IPS-20b (cell line): ENCODE results near the gene ZBTB20.

Experiments
- H3K27ac ChIP-seq: one replicate; pipeline ENCODE4 v1.5.1; 2013; ENCODE audit warnings: low read length
- H3K27me3 ChIP-seq: 2 replicates; pipeline ENCODE4 v1.6.1; 2013; ENCODE audit warnings: mild to moderate bottlenecking, low read length, inconsistent platforms; ENCODE audit not compliant: insufficient read depth
- H3K36me3 ChIP-seq: 2 replicates; pipeline ENCODE4 v1.6.1; 2013; ENCODE audit warnings: low read depth, mild to moderate bottlenecking, inconsistent platforms, low read length, moderate library complexity; ENCODE audit not compliant: insufficient read depth
- H3K4me1 ChIP-seq: 2 replicates; pipeline ENCODE4 v1.6.1; 2013; ENCODE audit warnings: mild to moderate bottlenecking, control low read depth, inconsistent platforms, low read length, moderate library complexity; ENCODE audit not compliant: insufficient read depth
- H3K4me3 ChIP-seq: 2 replicates; pipeline ENCODE4 v1.5.1; 2013; ENCODE audit warnings: mild to moderate bottlenecking, low read length, inconsistent platforms
- H3K9ac ChIP-seq: 2 replicates; pipeline ENCODE4 v1.6.1; 2013; ENCODE audit warnings: low read depth, mild to moderate bottlenecking, inconsistent platforms, low read length, moderate library complexity
- H3K9me3 ChIP-seq: 2 replicates; pipeline ENCODE4 v1.6.1; 2013; ENCODE audit warnings: mild to moderate bottlenecking, low read depth, low read length, inconsistent platforms; ENCODE audit not compliant: insufficient read depth

ZBTB20 gene

DNA sequence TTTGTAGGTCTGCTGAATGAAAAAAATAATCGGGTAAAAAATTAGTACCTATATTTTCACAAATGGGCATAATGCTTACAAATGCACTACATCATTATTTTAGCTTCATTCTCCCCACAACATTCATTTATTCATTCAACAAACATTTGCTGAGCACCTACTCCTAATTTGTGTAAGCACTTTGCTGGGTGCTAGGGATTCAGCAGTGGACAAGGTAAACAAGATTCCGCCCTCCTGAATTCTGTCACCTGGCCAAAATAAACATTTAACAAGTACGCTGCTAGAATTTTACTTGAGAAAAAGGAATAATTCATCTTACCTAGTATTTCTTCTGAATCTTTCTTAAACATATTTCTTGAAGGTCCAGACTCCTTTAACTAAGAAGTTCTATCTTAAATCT is 781.2 kb downstream of the ZBTB20 start:
- no peaks in the 10 kb centered on the region for H3K4me1 ChIP-seq
- H3K27ac ChIP-seq, result no peak overlapping the region
- H3K36me3 ChIP-seq, result no peaks in the 10 kb centered on the region
- H3K27me3 ChIP-seq, result no peaks in the 10 kb centered on the region
- no peaks in the 10 kb centered on the region for H3K9me3 ChIP-seq
- no peak overlapping the region for H3K9ac ChIP-seq
- no peak overlapping the region for H3K4me3 ChIP-seq

GRCh38 chr3:114364806-114365654 is 782.1 kb downstream of the ZBTB20 start:
- no peaks in the 10 kb centered on the region for H3K27me3 ChIP-seq
- no peaks in the 10 kb centered on the region for H3K36me3 ChIP-seq
- H3K9ac ChIP-seq, result no peak overlapping the region
- H3K27ac ChIP-seq, result no peak overlapping the region
- no peak overlapping the region for H3K4me3 ChIP-seq
- no peaks in the 10 kb centered on the region for H3K9me3 ChIP-seq
- no peaks in the 10 kb centered on the region for H3K4me1 ChIP-seq

GRCh38 chr3:114363554-114364202 is 783.4 kb downstream of the ZBTB20 start:
- Histone ChIP-seq H3K9me3 (no peaks in the 10 kb centered on the region), H3K9ac (no peak overlapping the region), H3K27ac (no peak overlapping the region), H3K4me1 (no peaks in the 10 kb centered on the region), H3K4me3 (no peak overlapping the region), H3K36me3 (no peaks in the 10 kb centered on the region), H3K27me3 (no peaks in the 10 kb centered on the region)

DNA sequence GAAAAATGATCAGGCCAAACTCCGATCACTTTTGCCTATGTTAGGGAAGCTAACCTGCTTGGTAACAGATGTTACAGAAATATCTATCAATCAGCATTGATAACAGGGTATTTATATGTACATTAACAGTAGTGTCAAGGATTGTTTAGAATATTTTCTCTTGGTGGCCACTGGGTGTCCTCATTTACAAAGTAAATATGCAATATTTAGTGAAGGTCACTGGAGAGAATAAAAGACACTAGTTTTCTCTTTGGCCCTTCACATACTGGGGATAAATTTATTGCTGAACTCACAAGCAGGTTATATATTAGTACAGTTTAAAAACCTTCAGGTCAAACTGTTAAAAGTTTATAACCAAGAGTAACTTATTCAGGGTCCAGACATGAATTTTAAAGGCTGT is 784.3 kb downstream of the ZBTB20 start:
- no peaks in the 10 kb centered on the region for H3K9me3 ChIP-seq

DNA sequence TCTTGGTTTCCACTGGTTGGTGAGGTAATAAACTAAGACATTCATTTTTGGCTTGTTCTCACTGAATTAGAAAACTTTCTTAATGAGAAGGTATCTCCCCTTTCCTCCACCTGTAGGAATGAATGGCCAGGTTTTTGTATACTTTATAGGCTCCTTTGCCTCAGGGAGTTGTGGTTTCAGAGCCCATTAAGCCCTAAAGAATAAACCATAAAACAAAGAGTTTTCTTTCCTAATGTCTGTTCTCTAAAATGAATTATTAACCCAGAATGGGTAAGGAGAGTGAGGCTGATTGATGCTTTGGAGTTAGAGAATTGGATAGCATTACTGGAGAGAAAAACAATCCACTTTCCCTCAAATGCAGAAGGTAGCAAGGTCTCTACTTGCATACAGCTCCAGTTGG is 785.7 kb downstream of the ZBTB20 start:
- no peaks in the 10 kb centered on the region for H3K36me3 ChIP-seq
- H3K9me3 ChIP-seq, result no peaks in the 10 kb centered on the region
- no peak overlapping the region for H3K4me3 ChIP-seq
- H3K27ac ChIP-seq, result no peak overlapping the region
- no peaks in the 10 kb centered on the region for H3K27me3 ChIP-seq
- H3K9ac ChIP-seq, result no peak overlapping the region
- H3K4me1 ChIP-seq, result peaks cover 11% of the 10 kb centered on the region; the same call in 1 of the 2 replicates

More for the DNA sequence above, 784.3 kb downstream of the ZBTB20 start:
- Histone ChIP-seq H3K36me3 (no peaks in the 10 kb centered on the region), H3K27ac (no peak overlapping the region), H3K4me1 (peaks cover 4% of the 10 kb centered on the region; the same call in 1 of the 2 replicates), H3K4me3 (no peak overlapping the region), H3K9ac (no peak overlapping the region), H3K27me3 (no peaks in the 10 kb centered on the region)

GRCh38 chr3:114356525-114356924 is 790.6 kb downstream of the ZBTB20 start:
- Histone ChIP-seq H3K27me3 (no peaks in the 10 kb centered on the region), H3K36me3 (no peaks in the 10 kb centered on the region), H3K27ac (peak overlapping the region; percentile 52), H3K9ac (peak overlapping the region; percentile 56; the same call in 1 of the 2 replicates), H3K4me1 (peaks cover 30% of the 10 kb centered on the region), H3K4me3 (peak overlapping the region; percentile 29; the same call in 1 of the 2 replicates), H3K9me3 (no peaks in the 10 kb centered on the region)

- H3K9me3 ChIP-seq, result no peaks in the 10 kb centered on the region
- H3K27me3 ChIP-seq, result no peaks in the 10 kb centered on the region
- peak overlapping the region; percentile 29; the same call in 1 of the 2 replicates for H3K4me3 ChIP-seq
- H3K36me3 ChIP-seq, result no peaks in the 10 kb centered on the region
- H3K9ac ChIP-seq, result peak overlapping the region; percentile 56; the same call in 1 of the 2 replicates
- peak overlapping the region; percentile 52 for H3K27ac ChIP-seq
- peaks cover 30% of the 10 kb centered on the region for H3K4me1 ChIP-seq
Measured at GRCh38 chr3:114356066-114356465, 791.0 kb downstream of the ZBTB20 start.

DNA sequence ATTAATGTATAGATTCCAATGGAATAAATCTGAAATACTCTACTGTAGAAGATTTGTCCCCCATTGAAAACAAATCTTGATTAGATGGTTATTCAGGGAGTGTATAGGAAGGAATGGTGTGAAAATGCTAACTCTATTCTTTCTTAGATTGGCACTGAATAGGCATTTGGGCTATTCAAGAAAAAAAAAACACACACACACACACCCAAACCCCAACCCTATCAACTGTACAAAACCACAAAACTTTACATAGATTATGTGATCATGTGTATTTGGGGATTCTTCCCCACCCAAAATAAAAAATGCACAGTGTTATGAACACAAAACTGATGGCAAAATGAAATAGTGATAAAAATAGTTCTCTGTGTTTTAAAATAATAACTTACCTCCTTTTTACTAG is 791.4 kb downstream of the ZBTB20 start:
- Histone ChIP-seq H3K27me3 (no peaks in the 10 kb centered on the region), H3K4me3 (peak overlapping the region; percentile 11; the same call in 1 of the 2 replicates), H3K36me3 (no peaks in the 10 kb centered on the region), H3K9ac (peak overlapping the region; percentile 1; the same call in 1 of the 2 replicates), H3K27ac (peak overlapping the region; percentile 52), H3K9me3 (no peaks in the 10 kb centered on the region), H3K4me1 (peaks cover 30% of the 10 kb centered on the region)

- H3K27ac ChIP-seq, result no peak overlapping the region
- no peak overlapping the region for H3K4me3 ChIP-seq
- H3K27me3 ChIP-seq, result no peaks in the 10 kb centered on the region
- H3K9ac ChIP-seq, result no peak overlapping the region
- H3K9me3 ChIP-seq, result no peaks in the 10 kb centered on the region
- H3K4me1 ChIP-seq, result peaks cover 23% of the 10 kb centered on the region
- H3K36me3 ChIP-seq, result no peaks in the 10 kb centered on the region
Measured at GRCh38 chr3:114351822-114352145, 795.3 kb downstream of the ZBTB20 start.

DNA sequence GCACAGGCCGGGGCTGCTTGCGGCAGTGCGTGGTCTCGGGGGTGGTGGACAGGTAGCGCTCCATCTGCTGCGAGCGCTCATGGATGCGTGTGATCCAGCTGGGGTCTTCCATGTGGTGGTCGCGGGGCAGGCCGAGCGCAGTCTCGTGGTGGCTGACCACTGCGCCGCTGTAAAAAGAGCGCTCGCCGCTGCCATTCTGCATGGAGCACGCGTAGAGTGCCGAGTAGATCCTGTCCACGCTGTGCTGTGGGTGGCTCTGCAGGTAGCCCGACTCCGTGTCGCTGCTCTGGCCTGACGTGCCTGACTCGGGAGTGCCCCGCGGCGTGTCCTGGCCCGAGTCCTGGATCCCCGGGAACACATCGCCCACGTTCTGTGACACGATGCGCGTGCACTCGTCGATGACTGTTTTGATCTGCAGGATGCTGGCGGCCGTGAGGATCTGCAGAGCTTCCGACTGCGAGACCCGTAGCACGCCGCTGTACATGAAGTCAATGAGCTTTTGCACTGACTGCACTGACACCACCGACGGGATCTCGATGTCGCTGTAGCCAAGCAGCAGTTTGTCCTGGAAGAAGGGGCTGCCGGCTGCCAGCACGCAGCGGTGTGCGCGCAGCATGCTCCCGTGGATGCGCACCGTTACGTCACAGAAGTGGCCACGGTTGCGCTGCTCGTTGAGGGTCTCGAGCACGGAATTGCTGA is 795.8 kb downstream of the ZBTB20 start:
- peaks cover 18% of the 10 kb centered on the region for H3K4me1 ChIP-seq
- no peak overlapping the region for H3K27ac ChIP-seq
- H3K36me3 ChIP-seq, result no peaks in the 10 kb centered on the region
- H3K4me3 ChIP-seq, result no peak overlapping the region
- no peaks in the 10 kb centered on the region for H3K9me3 ChIP-seq
- H3K9ac ChIP-seq, result no peak overlapping the region
- no peaks in the 10 kb centered on the region for H3K27me3 ChIP-seq

GRCh38 chr3:114350690-114351089 is 796.4 kb downstream of the ZBTB20 start:
- Histone ChIP-seq H3K4me1 (peaks cover 13% of the 10 kb centered on the region), H3K4me3 (no peak overlapping the region), H3K27ac (no peak overlapping the region), H3K9ac (no peak overlapping the region), H3K27me3 (no peaks in the 10 kb centered on the region), H3K9me3 (no peaks in the 10 kb centered on the region), H3K36me3 (no peaks in the 10 kb centered on the region)
